Stimulated activated CD4-positive, alpha-beta T cell treated with anti-CD3 and anti-CD28 coated beads, TNF-alpha, amount 100 ng/mL, for 4 hours (primary cell): ENCODE data around the gene SEPTIN2.
A peak's percentile ranks its signal among the peaks of the same experiment; 100 is the strongest.
"Not testable (repeated sequence)": the region's sequence is repeated elsewhere in the genome, so short reads cannot be mapped to it uniquely, and the experiment has no call there.

ENCODE experiments used
- DNase-seq, 3 experiments: peaks; one replicate each; pipeline ENCODE4 v3.0.0-alpha.2; 2020; ENCODE audit warnings: low read depth in 3 of 3

SEPTIN2 gene

GRCh38 chr2:241313543-241314095 lies 2.1 kb upstream of the SEPTIN2 start:
- no peak for DNase-seq

- DNase-seq, result no peak
These were observed 1.3 kb upstream of the SEPTIN2 start for GRCh38 chr2:241314226-241315092.

GRCh38 chr2:241315093-241315878 lies 439 bp upstream of the SEPTIN2 start, which contains the start of gene HDLBP:
Gene HDLBP (minus strand): TSS chr2:241315672. CDS start chr2:241266869, 48,803 bp downstream.
- peak; percentile 100 for DNase-seq

GRCh38 chr2:241316825-241317224 lies 1.1 kb downstream of the SEPTIN2 start:
- no peak for DNase-seq

GRCh38 chr2:241317391-241317790 lies 1.7 kb downstream of the SEPTIN2 start:
- no peak for DNase-seq

GRCh38 chr2:241318830-241319229 lies 3.1 kb downstream of the SEPTIN2 start:
- not testable (repeated sequence) for DNase-seq

- DNase-seq, result no peak
These were observed 4.7 kb downstream of the SEPTIN2 start for GRCh38 chr2:241320394-241320793.

GRCh38 chr2:241321033-241321432 lies 5.3 kb downstream of the SEPTIN2 start:
- no peak for DNase-seq

GRCh38 chr2:241321886-241322285 lies 6.2 kb downstream of the SEPTIN2 start:
- no peak for DNase-seq

- no peak for DNase-seq
These were observed 8.1 kb downstream of the SEPTIN2 start for GRCh38 chr2:241323778-241324177.

- DNase-seq, result no peak
These were observed 9.1 kb downstream of the SEPTIN2 start for GRCh38 chr2:241324775-241325174.

- no peak for DNase-seq
These were observed 9.5 kb downstream of the SEPTIN2 start for GRCh38 chr2:241325257-241325656.

- no peak for DNase-seq
These were observed 14.2 kb downstream of the SEPTIN2 start for GRCh38 chr2:241329669-241330615.

GRCh38 chr2:241330616-241330981 lies 14.9 kb downstream of the SEPTIN2 start:
- DNase-seq, result no peak

GRCh38 chr2:241334813-241335212 lies 19.1 kb downstream of the SEPTIN2 start:
- DNase-seq, result no peak

GRCh38 chr2:241339839-241340630 lies 24.3 kb downstream of the SEPTIN2 start:
- no peak for DNase-seq

- DNase-seq, result no peak
These were observed 25.0 kb downstream of the SEPTIN2 start for GRCh38 chr2:241340631-241341163.

- DNase-seq, result no peak
These were observed 29.4 kb downstream of the SEPTIN2 start for GRCh38 chr2:241344925-241345651.

GRCh38 chr2:241349941-241350340 lies 34.2 kb downstream of the SEPTIN2 start:
- no peak for DNase-seq

- DNase-seq, result no peak
These were observed 34.8 kb downstream of the SEPTIN2 start for GRCh38 chr2:241350530-241350877.
